ENCODE results near the gene SCAMP5. TPM values are rescaled to one million over a fixed set of nuclear protein-coding genes. Genes with fewer than 3 reads are reported as not detected.

SCAMP5 gene
- total and polyA plus RNA-seq, 2 of the 4 experiments (the other 2 are of a cell fraction) = 0.36 to 1.6 TPM

- H3K27ac ChIP-seq (ENCODE audit: insufficient read depth, low read length) = no peak overlapping the region
- intact Hi-C loops (cut with micrococcal nuclease) (no loop called here), in situ Hi-C loops (cut with MboI; ENCODE audit: low sequenced_read_pairs) (no loop called here), dilution Hi-C loops (cut with HindIII; ENCODE audit: low sequenced_read_pairs, unreplicated experiment) (no loop called here)
- H3K9me1 ChIP-seq (ENCODE audit: insufficient read depth, low read length) = no peaks in the 10 kb centered on the region
- ATAC-seq (ENCODE audit: low read depth) (no peak), DNase-seq (no peak)
- TF ChIP-seq USF2 (IDR thresholded peaks at IDR 0.05; ENCODE audit: low read depth, low read length) (no peak), RFX5 (IDR thresholded peaks at IDR 0.05; ENCODE audit: low read depth, low read length) (no peak), FOS (IDR thresholded peaks at IDR 0.05; ENCODE audit: low read depth, low read length) (no peak), BHLHE40 (IDR thresholded peaks at IDR 0.05; ENCODE audit: low read depth, low read length) (no peak), SMC3 (IDR thresholded peaks at IDR 0.05; ENCODE audit: low read depth, low read length) (no peak), CEBPB (IDR thresholded peaks at IDR 0.05; ENCODE audit: low read depth, low read length) (no peak), CTCF (conservative IDR thresholded peaks at IDR 0.05; ENCODE audit: low read depth, low read length) (no peak)
- no peak overlapping the region for H2BK120ac ChIP-seq (ENCODE audit: low read depth, low read length)
- no peaks in the 10 kb centered on the region for H3K36me3 ChIP-seq (ENCODE audit: control insufficient read depth, insufficient read depth, low read length)
- no peaks in the 10 kb centered on the region for H3K79me1 ChIP-seq (ENCODE audit: low read depth in 1 of 2, low read length in 2 of 2)
- H3K4me2 ChIP-seq (ENCODE audit: low read depth, low read length) = no peak overlapping the region
- H3K4me3 ChIP-seq (ENCODE audit: insufficient read depth, low read depth, low read length) = no peak overlapping the region
- no peak overlapping the region for H3K56ac ChIP-seq (ENCODE audit: extremely low read depth, insufficient read depth, low read length)
- 0 out of 2 replicates have a peak, but pooled peaks cover 3% of the 10 kb centered on the region for H4K20me1 ChIP-seq (ENCODE audit: insufficient read depth, low read length)
- H3K9ac ChIP-seq (ENCODE audit: low read depth, low read length) = no peak overlapping the region
- no peak overlapping the region for H2BK15ac ChIP-seq (ENCODE audit: low read depth, low read length)
- H2AFZ ChIP-seq (replicated peaks; ENCODE audit: low read length, poor library complexity) = no peak overlapping the region
- no peak overlapping the region for H4K91ac ChIP-seq (ENCODE audit: insufficient read depth, low read depth, low read length)
- H4K8ac ChIP-seq (ENCODE audit: low read depth in 2 of 2, low read length in 2 of 2) = no peak overlapping the region
- 0 out of 2 replicates have a peak, but pooled peaks cover 2% of the 10 kb centered on the region for H3K9me3 ChIP-seq (ENCODE audit: control insufficient read depth, insufficient read depth, low read length)
- no peak overlapping the region for H2AK5ac ChIP-seq (ENCODE audit: low read depth, low read length)
- no peak overlapping the region for H4K5ac ChIP-seq (ENCODE audit: low read depth, low read length)
- H2BK20ac ChIP-seq (ENCODE audit: low read depth, low read length) = no peak overlapping the region
- H3K18ac ChIP-seq (ENCODE audit: low read depth, low read length) = no peak overlapping the region
- H3K27me3 ChIP-seq (ENCODE audit: control insufficient read depth, insufficient read depth, low read length) = peaks cover 17% of the 10 kb centered on the region
- no CpG with 5 or more reads among the region's 4 CpGs for WGBS, 2 experiments (ENCODE audit: extremely low coverage in 2 of 2, insufficient read length in 1 of 2)
- H3K4me1 ChIP-seq (ENCODE audit: control insufficient read depth, insufficient read depth, low read length) = no peaks in the 10 kb centered on the region
- no TSS peak for BruUV-seq (replicated peaks)
- no peak overlapping the region for H2BK5ac ChIP-seq (ENCODE audit: low read depth, low read length, poor library complexity, severe bottlenecking)
- CTCF ChIA-PET = no interaction called here
- POLR2A ChIA-PET (ENCODE audit: unreplicated experiment) = interaction anchor here (0.6 kb wide), 2 partner anchors 10 to 17 kb away, joined by 3 to 32 read pairs; no protein-coding TSS in a partner anchor
- no peak overlapping the region for H3K23ac ChIP-seq (ENCODE audit: low read depth, low read length)
- peak overlapping the region; percentile 24 for H2AK9ac ChIP-seq (replicated peaks; ENCODE audit: low read depth, low read length, poor library complexity)
- no peak overlapping the region for H3K4ac ChIP-seq (ENCODE audit: low read depth, low read length)
- no peak overlapping the region for H3K14ac ChIP-seq (replicated peaks; ENCODE audit: low read depth, low read length)
These were observed 75.3 kb downstream of the SCAMP5 start for GRCh38 chr15:75070674-75071073.

Small RNAs within 50 kb of the gene (microRNA-seq; reads per million reads assigned to microRNA genes)
- gene AC015720.1 (ENCODE audit: insufficient read depth, insufficient read length) = not detected
- not detected for gene RF00019 (ENCODE audit: insufficient read depth, insufficient read length)

Small RNAs within 50 kb of the gene (small RNA-seq; reads per million reads assigned to genes)
- 0 reads per million in 5 experiments for gene AC015720.1
- 0 reads per million in 5 experiments for gene RF00019

Other genes starting within 250 kb of the SCAMP5 start
- not detected in 2 replicates for gene CYP1A2, start 246.7 kb upstream of the SCAMP5 start, total RNA-seq (2012; rRNA removed)
- not detected in 2 replicates for gene CYP1A2, start 246.7 kb upstream of the SCAMP5 start, polyA plus RNA-seq (2012; rRNA removed)
- gene CSK, start 213.5 kb upstream of the SCAMP5 start, total RNA-seq (2012; rRNA removed) = 10.8 and 13.6 TPM in 2 replicates
- gene CSK, start 213.5 kb upstream of the SCAMP5 start, polyA plus RNA-seq (2012; rRNA removed) = 42.5 and 54.0 TPM in 2 replicates
- not detected in 2 replicates for gene LMAN1L, start 182.7 kb upstream of the SCAMP5 start, total RNA-seq (2012; rRNA removed)
- gene LMAN1L, start 182.7 kb upstream of the SCAMP5 start, polyA plus RNA-seq (2012; rRNA removed) = not detected in 2 replicates
- gene CPLX3, start 168.9 kb upstream of the SCAMP5 start, total RNA-seq (2012; rRNA removed) = not detected in 2 replicates
- not detected in 2 replicates for gene CPLX3, start 168.9 kb upstream of the SCAMP5 start, polyA plus RNA-seq (2012; rRNA removed)
- 8.6 and 11.8 TPM in 2 replicates for gene ULK3, start 152.4 kb upstream of the SCAMP5 start, total RNA-seq (2012; rRNA removed)
- 22.7 and 24.7 TPM in 2 replicates for gene ULK3, start 152.4 kb upstream of the SCAMP5 start, polyA plus RNA-seq (2012; rRNA removed)
- 23.3 and 25.8 TPM in 2 replicates for gene SCAMP2, start 122.2 kb upstream of the SCAMP5 start, total RNA-seq (2012; rRNA removed)
- gene SCAMP2, start 122.2 kb upstream of the SCAMP5 start, polyA plus RNA-seq (2012; rRNA removed) = 108 and 111 TPM in 2 replicates
- 61.4 and 91.8 TPM in 2 replicates for gene MPI, start 105.5 kb upstream of the SCAMP5 start, total RNA-seq (2012; rRNA removed)
- 80.1 and 81.1 TPM in 2 replicates for gene MPI, start 105.5 kb upstream of the SCAMP5 start, polyA plus RNA-seq (2012; rRNA removed)
- gene FAM219B, start 88.7 kb upstream of the SCAMP5 start, total RNA-seq (2012; rRNA removed) = 20.3 and 24.9 TPM in 2 replicates
- 40.8 and 48.7 TPM in 2 replicates for gene FAM219B, start 88.7 kb upstream of the SCAMP5 start, polyA plus RNA-seq (2012; rRNA removed)
- 24.7 and 39.8 TPM in 2 replicates for gene COX5A, start 57.5 kb upstream of the SCAMP5 start, total RNA-seq (2012; rRNA removed)
- gene COX5A, start 57.5 kb upstream of the SCAMP5 start, polyA plus RNA-seq (2012; rRNA removed) = 135 and 141 TPM in 2 replicates
- under 0.01 and 0.18 TPM in 2 replicates for gene RPP25, start 38.8 kb upstream of the SCAMP5 start, total RNA-seq (2012; rRNA removed)
- gene RPP25, start 38.8 kb upstream of the SCAMP5 start, polyA plus RNA-seq (2012; rRNA removed) = 0.36 and 0.38 TPM in 2 replicates
- gene PPCDC, start 28.0 kb downstream of the SCAMP5 start, total RNA-seq (2012; rRNA removed) = 5.6 and 13.3 TPM in 2 replicates
- gene PPCDC, start 28.0 kb downstream of the SCAMP5 start, polyA plus RNA-seq (2012; rRNA removed) = 16.3 and 17.1 TPM in 2 replicates
- 1.3 and 1.9 TPM in 2 replicates for gene C15orf39, start 206.3 kb downstream of the SCAMP5 start, total RNA-seq (2012; rRNA removed)
- 5.7 and 7.0 TPM in 2 replicates for gene C15orf39, start 206.3 kb downstream of the SCAMP5 start, polyA plus RNA-seq (2012; rRNA removed)